GM18861 (cell line): Measurements from ENCODE around the gene CUTA.
"Not testable (repeated sequence)": the region's sequence is repeated elsewhere in the genome, so short reads cannot be mapped to it uniquely, and the experiment has no call there.

Experiments used
- ATAC-seq: cut with Tn5 transposase; IDR thresholded peaks from one replicate; pipeline ENCODE4 v1.9.1; 2021; ENCODE audit not compliant: unreplicated experiment

Gene CUTA

GRCh38 chr6:33373960-33374910 is 43.7 kb downstream of the CUTA start:
- ATAC-seq, result no peak

- no peak for ATAC-seq
Measured at GRCh38 chr6:33372526-33373123, 45.3 kb downstream of the CUTA start.

GRCh38 chr6:33371901-33372300 is 46.0 kb downstream of the CUTA start:
- not testable (repeated sequence) for ATAC-seq

- not testable (repeated sequence) for ATAC-seq
Measured at GRCh38 chr6:33367715-33368025, 50.2 kb downstream of the CUTA start.

- ATAC-seq, result no peak
Measured at GRCh38 chr6:33367009-33367714, 50.7 kb downstream of the CUTA start.
